ENCODE data around the gene GRIN3B. TPM values are rescaled to one million over a fixed set of nuclear protein-coding genes. Genes with fewer than 3 reads are reported as not detected.

Gene GRIN3B
- polyA plus RNA-seq, 2 of the 4 experiments (the other 2 are of a cell fraction) = 0.67 to 1.5 TPM

- no peak for FAIRE-seq
- no peak for TF ChIP-seq JUNB (IDR thresholded peaks at IDR 0.05)
- no peak for TF ChIP-seq EHMT2 (IDR thresholded peaks at IDR 0.05; ENCODE audit: low read depth)
- no peak for TF ChIP-seq POLR2A (IDR thresholded peaks at IDR 0.05; ENCODE audit: low read length)
- no peak for TF ChIP-seq ELK1 (IDR thresholded peaks at IDR 0.05; ENCODE audit: low read depth, low read length)
- TF ChIP-seq PBX3 (IDR thresholded peaks at IDR 0.05) = no peak
- TF ChIP-seq GATA3 (IDR thresholded peaks at IDR 0.05; ENCODE audit: borderline replicate concordance) = no peak
- WGBS (ENCODE audit: missing lambda C conversion rate) = 100% methylated on average over 3 of the region's 5 CpGs
- H3K4me1 ChIP-seq = no peaks in the 10 kb centered on the region
- DNase-seq (ENCODE audit: low read depth in 1 of 2, low spot score in 1 of 2) = no peak
- POLR2A ChIA-PET = no interaction called here
- no peak overlapping the region for H3K27ac ChIP-seq
- no peak for ATAC-seq
- H3K9me3 ChIP-seq = no peaks in the 10 kb centered on the region
- H3K4me3 ChIP-seq = no peak overlapping the region
- no peak overlapping the region for H3K4me2 ChIP-seq
- CTCF ChIA-PET = interaction anchor here (0.7 to 3.5 kb wide), 17 partner anchors 7 to 228 kb away, joined by 3 to 18 read pairs (median 4); no protein-coding TSS in a partner anchor
Observed at GRCh38 chr19:1058112-1058511, 57.9 kb downstream of the GRIN3B start.

Small RNAs within 50 kb of the gene (small RNA-seq; reads per million reads assigned to genes)
- gene RNU6-2 = 0.08 to 18.1 (median 4.7) reads per million in 6 experiments

Other genes starting within 250 kb of the GRIN3B start
- 38.3 and 46.5 TPM in 2 replicates for gene MISP, start 249.3 kb upstream of the GRIN3B start, polyA plus RNA-seq (2011; rRNA removed)
- 56.9 to 62.7 TPM (median 61.4 TPM) in 3 replicates for gene MISP, start 249.3 kb upstream of the GRIN3B start, polyA plus RNA-seq (2017; fragmentation: RNase III; extraction: RNeasy Plus Mini Kit Qiagen cat#74134 plus additional on column Dnase treatment)
- 144 and 207 TPM in 2 replicates for gene PTBP1, start 203.0 kb upstream of the GRIN3B start, polyA plus RNA-seq (2011; rRNA removed)
- gene PTBP1, start 203.0 kb upstream of the GRIN3B start, polyA plus RNA-seq (2017; fragmentation: RNase III; extraction: RNeasy Plus Mini Kit Qiagen cat#74134 plus additional on column Dnase treatment) = 264 to 299 TPM (median 285 TPM) in 3 replicates
- gene PLPPR3, start 178.5 kb upstream of the GRIN3B start, polyA plus RNA-seq (2011; rRNA removed) = 2.6 and 3.2 TPM in 2 replicates
- 3.5 to 4.2 TPM (median 3.7 TPM) in 3 replicates for gene PLPPR3, start 178.5 kb upstream of the GRIN3B start, polyA plus RNA-seq (2017; fragmentation: RNase III; extraction: RNeasy Plus Mini Kit Qiagen cat#74134 plus additional on column Dnase treatment)
- 0.15 and 0.31 TPM in 2 replicates for gene AZU1, start 172.6 kb upstream of the GRIN3B start, polyA plus RNA-seq (2011; rRNA removed)
- gene AZU1, start 172.6 kb upstream of the GRIN3B start, polyA plus RNA-seq (2017; fragmentation: RNase III; extraction: RNeasy Plus Mini Kit Qiagen cat#74134 plus additional on column Dnase treatment) = 0.26 to 0.55 TPM (median 0.32 TPM) in 3 replicates
- gene PRTN3, start 159.4 kb upstream of the GRIN3B start, polyA plus RNA-seq (2011; rRNA removed) = 0.21 and 0.36 TPM in 2 replicates
- 0.18 to 0.39 TPM (median 0.24 TPM) in 3 replicates for gene PRTN3, start 159.4 kb upstream of the GRIN3B start, polyA plus RNA-seq (2017; fragmentation: RNase III; extraction: RNeasy Plus Mini Kit Qiagen cat#74134 plus additional on column Dnase treatment)
- gene ELANE, start 148.1 kb upstream of the GRIN3B start, polyA plus RNA-seq (2011; rRNA removed) = 0.15 and 0.35 TPM in 2 replicates
- 0.14 to 0.15 TPM (median 0.15 TPM) in 3 replicates for gene ELANE, start 148.1 kb upstream of the GRIN3B start, polyA plus RNA-seq (2017; fragmentation: RNase III; extraction: RNeasy Plus Mini Kit Qiagen cat#74134 plus additional on column Dnase treatment)
- gene CFD, start 140.8 kb upstream of the GRIN3B start, polyA plus RNA-seq (2011; rRNA removed) = 7.6 TPM in 2 replicates
- 13.8 to 14.8 TPM (median 14.3 TPM) in 3 replicates for gene CFD, start 140.8 kb upstream of the GRIN3B start, polyA plus RNA-seq (2017; fragmentation: RNase III; extraction: RNeasy Plus Mini Kit Qiagen cat#74134 plus additional on column Dnase treatment)
- 8.0 TPM in 2 replicates for gene MED16, start 107.2 kb upstream of the GRIN3B start, polyA plus RNA-seq (2011; rRNA removed)
- 11.9 to 13.9 TPM (median 12.7 TPM) in 3 replicates for gene MED16, start 107.2 kb upstream of the GRIN3B start, polyA plus RNA-seq (2017; fragmentation: RNase III; extraction: RNeasy Plus Mini Kit Qiagen cat#74134 plus additional on column Dnase treatment)
- gene RNU6-9, start 106.9 kb upstream of the GRIN3B start, polyA plus RNA-seq (2011; rRNA removed) = not detected in 2 replicates
- gene RNU6-9, start 106.9 kb upstream of the GRIN3B start, polyA plus RNA-seq (2017; fragmentation: RNase III; extraction: RNeasy Plus Mini Kit Qiagen cat#74134 plus additional on column Dnase treatment) = not detected in 3 replicates
- 16.9 and 22.7 TPM in 2 replicates for gene R3HDM4, start 87.2 kb upstream of the GRIN3B start, polyA plus RNA-seq (2011; rRNA removed)
- gene R3HDM4, start 87.2 kb upstream of the GRIN3B start, polyA plus RNA-seq (2017; fragmentation: RNase III; extraction: RNeasy Plus Mini Kit Qiagen cat#74134 plus additional on column Dnase treatment) = 18.8 to 24.8 TPM (median 20.7 TPM) in 3 replicates
- 0.05 and 0.14 TPM in 2 replicates for gene KISS1R, start 83.1 kb upstream of the GRIN3B start, polyA plus RNA-seq (2011; rRNA removed)
- 0.18 to 0.79 TPM (median 0.38 TPM) in 3 replicates for gene KISS1R, start 83.1 kb upstream of the GRIN3B start, polyA plus RNA-seq (2017; fragmentation: RNase III; extraction: RNeasy Plus Mini Kit Qiagen cat#74134 plus additional on column Dnase treatment)
- gene ARID3A, start 74.4 kb upstream of the GRIN3B start, polyA plus RNA-seq (2011; rRNA removed) = 3.3 and 3.4 TPM in 2 replicates
- 4.6 to 6.1 TPM (median 5.4 TPM) in 3 replicates for gene ARID3A, start 74.4 kb upstream of the GRIN3B start, polyA plus RNA-seq (2017; fragmentation: RNase III; extraction: RNeasy Plus Mini Kit Qiagen cat#74134 plus additional on column Dnase treatment)
- 22.2 and 23.8 TPM in 2 replicates for gene WDR18, start 16.1 kb upstream of the GRIN3B start, polyA plus RNA-seq (2011; rRNA removed)
- 41.7 to 48.9 TPM (median 48.1 TPM) in 3 replicates for gene WDR18, start 16.1 kb upstream of the GRIN3B start, polyA plus RNA-seq (2017; fragmentation: RNase III; extraction: RNeasy Plus Mini Kit Qiagen cat#74134 plus additional on column Dnase treatment)
- gene TMEM259, start 20.7 kb downstream of the GRIN3B start, polyA plus RNA-seq (2011; rRNA removed) = 45.6 and 53.3 TPM in 2 replicates
- 71.1 to 82.2 TPM (median 78.3 TPM) in 3 replicates for gene TMEM259, start 20.7 kb downstream of the GRIN3B start, polyA plus RNA-seq (2017; fragmentation: RNase III; extraction: RNeasy Plus Mini Kit Qiagen cat#74134 plus additional on column Dnase treatment)
- not detected in 2 replicates for gene RNU6-2, start 21.1 kb downstream of the GRIN3B start, polyA plus RNA-seq (2011; rRNA removed)
- gene RNU6-2, start 21.1 kb downstream of the GRIN3B start, polyA plus RNA-seq (2017; fragmentation: RNase III; extraction: RNeasy Plus Mini Kit Qiagen cat#74134 plus additional on column Dnase treatment) = not detected in 3 replicates
- 31.7 and 32.2 TPM in 2 replicates for gene CNN2, start 26.2 kb downstream of the GRIN3B start, polyA plus RNA-seq (2011; rRNA removed)
- 99.3 to 115 TPM (median 101 TPM) in 3 replicates for gene CNN2, start 26.2 kb downstream of the GRIN3B start, polyA plus RNA-seq (2017; fragmentation: RNase III; extraction: RNeasy Plus Mini Kit Qiagen cat#74134 plus additional on column Dnase treatment)
- 5.0 and 6.6 TPM in 2 replicates for gene ABCA7, start 39.7 kb downstream of the GRIN3B start, polyA plus RNA-seq (2011; rRNA removed)
- gene ABCA7, start 39.7 kb downstream of the GRIN3B start, polyA plus RNA-seq (2017; fragmentation: RNase III; extraction: RNeasy Plus Mini Kit Qiagen cat#74134 plus additional on column Dnase treatment) = 8.8 to 13.5 TPM (median 12.6 TPM) in 3 replicates
- 0.48 and 1.2 TPM in 2 replicates for gene ARHGAP45, start 66.7 kb downstream of the GRIN3B start, polyA plus RNA-seq (2011; rRNA removed)
- gene ARHGAP45, start 66.7 kb downstream of the GRIN3B start, polyA plus RNA-seq (2017; fragmentation: RNase III; extraction: RNeasy Plus Mini Kit Qiagen cat#74134 plus additional on column Dnase treatment) = 1.5 to 1.9 TPM (median 1.8 TPM) in 3 replicates
- gene POLR2E, start 95.0 kb downstream of the GRIN3B start, polyA plus RNA-seq (2011; rRNA removed) = 81.0 and 99.6 TPM in 2 replicates
- 170 to 181 TPM (median 172 TPM) in 3 replicates for gene POLR2E, start 95.0 kb downstream of the GRIN3B start, polyA plus RNA-seq (2017; fragmentation: RNase III; extraction: RNeasy Plus Mini Kit Qiagen cat#74134 plus additional on column Dnase treatment)
- 223 and 248 TPM in 2 replicates for gene GPX4, start 103.6 kb downstream of the GRIN3B start, polyA plus RNA-seq (2011; rRNA removed)
- gene GPX4, start 103.6 kb downstream of the GRIN3B start, polyA plus RNA-seq (2017; fragmentation: RNase III; extraction: RNeasy Plus Mini Kit Qiagen cat#74134 plus additional on column Dnase treatment) = 370 to 402 TPM (median 394 TPM) in 3 replicates
- gene SBNO2, start 173.8 kb downstream of the GRIN3B start, polyA plus RNA-seq (2011; rRNA removed) = 6.8 and 8.4 TPM in 2 replicates
- 27.0 to 32.0 TPM (median 27.7 TPM) in 3 replicates for gene SBNO2, start 173.8 kb downstream of the GRIN3B start, polyA plus RNA-seq (2017; fragmentation: RNase III; extraction: RNeasy Plus Mini Kit Qiagen cat#74134 plus additional on column Dnase treatment)
- 12.2 and 16.2 TPM in 2 replicates for gene STK11, start 205.4 kb downstream of the GRIN3B start, polyA plus RNA-seq (2011; rRNA removed)
- 33.6 to 34.2 TPM (median 34.0 TPM) in 3 replicates for gene STK11, start 205.4 kb downstream of the GRIN3B start, polyA plus RNA-seq (2017; fragmentation: RNase III; extraction: RNeasy Plus Mini Kit Qiagen cat#74134 plus additional on column Dnase treatment)
- 0.19 and 0.30 TPM in 2 replicates for gene CBARP, start 237.6 kb downstream of the GRIN3B start, polyA plus RNA-seq (2011; rRNA removed)
- gene CBARP, start 237.6 kb downstream of the GRIN3B start, polyA plus RNA-seq (2017; fragmentation: RNase III; extraction: RNeasy Plus Mini Kit Qiagen cat#74134 plus additional on column Dnase treatment) = 1.7 to 2.0 TPM (median 1.9 TPM) in 3 replicates
- 18.5 and 28.7 TPM in 2 replicates for gene ATP5F1D, start 241.3 kb downstream of the GRIN3B start, polyA plus RNA-seq (2011; rRNA removed)
- gene ATP5F1D, start 241.3 kb downstream of the GRIN3B start, polyA plus RNA-seq (2017; fragmentation: RNase III; extraction: RNeasy Plus Mini Kit Qiagen cat#74134 plus additional on column Dnase treatment) = 96.9 to 101 TPM (median 99.7 TPM) in 3 replicates
- gene MIDN, start 248.2 kb downstream of the GRIN3B start, polyA plus RNA-seq (2011; rRNA removed) = 9.1 and 11.8 TPM in 2 replicates
- 27.7 to 33.4 TPM (median 31.4 TPM) in 3 replicates for gene MIDN, start 248.2 kb downstream of the GRIN3B start, polyA plus RNA-seq (2017; fragmentation: RNase III; extraction: RNeasy Plus Mini Kit Qiagen cat#74134 plus additional on column Dnase treatment)

Measured in A549 (cell line).